WTC11 (cell line): ENCODE results near the gene PTPRN2. TPM values are rescaled to one million over a fixed set of nuclear protein-coding genes. Genes with fewer than 3 reads are reported as not detected.

Source experiments
- ATAC-seq: fragments of 200-7000 bp; cut with Tn5 transposase; 2 replicates; pipeline ENCODE4 v1.10.0; 2021; ENCODE audit warnings: mild to moderate bottlenecking, moderate library complexity
- CTCF ChIA-PET: fragments of 300-600 bp; sonication (Branson Sonifier 250); formaldehyde crosslinking; loops from one replicate; lab custom pipeline; 2021; ENCODE audit warnings: antibody characterized with exemption; lab: Charles Lee
- POLR2A ChIA-PET: fragments of 350-600 bp; sonication (Branson Sonifier 250); formaldehyde crosslinking; loops from one replicate; lab custom pipeline; 2021; ENCODE audit warnings: antibody characterized with exemption; lab: Charles Lee
- DNase-seq: peaks from one replicate; pipeline ENCODE4 v3.0.0; 2021; ENCODE audit warnings: low spot score
- H3K27ac Mint-ChIP-seq: 2 replicates; pipeline ENCODE4 v1.8.0; 2021; ENCODE audit warnings: mixed read lengths
- H3K27me3 Mint-ChIP-seq: 2 replicates; pipeline ENCODE4 v1.8.0; 2021; ENCODE audit warnings: low read depth, mild to moderate bottlenecking, moderate library complexity, mixed read lengths
- H3K36me3 Mint-ChIP-seq: 2 replicates; pipeline ENCODE4 v1.8.0; 2021; ENCODE audit warnings: mixed read lengths
- H3K4me1 Mint-ChIP-seq: 2 replicates; pipeline ENCODE4 v1.8.0; 2022; ENCODE audit warnings: mixed read lengths
- H3K4me3 Mint-ChIP-seq: 2 replicates; pipeline ENCODE4 v1.8.0; 2021; ENCODE audit warnings: mild to moderate bottlenecking, moderate library complexity, mixed read lengths
- H3K9me3 Mint-ChIP-seq: 2 replicates; pipeline ENCODE4 v1.8.0; 2021; ENCODE audit warnings: mixed read lengths
- AR ChIP-seq: fragments of 250-450 bp; sonication (Bioruptor Pico); IDR thresholded peaks from 2 replicates; pipeline ENCODE4 v1.9.0; 2021; ENCODE audit warnings: mild to moderate bottlenecking
- CBFB ChIP-seq: sonication (generic); formaldehyde crosslinking; IDR thresholded peaks from 2 replicates; pipeline ENCODE4 v1.8.1; 2022; ENCODE audit warnings: mild to moderate bottlenecking, low read depth, missing genetic modification reagents
- CREB1 ChIP-seq: sonication (generic); formaldehyde crosslinking; IDR thresholded peaks from 2 replicates; pipeline ENCODE4 v1.8.0; 2023; ENCODE audit warnings: mild to moderate bottlenecking, missing genetic modification reagents
- ELF4 ChIP-seq: sonication (generic); formaldehyde crosslinking; IDR thresholded peaks from 2 replicates; pipeline ENCODE4 v1.8.1; 2022; ENCODE audit warnings: low read depth, mild to moderate bottlenecking, moderate library complexity, missing genetic modification reagents
- FOXJ3 ChIP-seq: sonication (generic); formaldehyde crosslinking; IDR thresholded peaks from 2 replicates; pipeline ENCODE4 v1.9.0; 2021; ENCODE audit warnings: missing genetic modification reagents, mild to moderate bottlenecking, borderline replicate concordance
- FOXK1 ChIP-seq: sonication (generic); formaldehyde crosslinking; IDR thresholded peaks from 2 replicates; pipeline ENCODE4 v1.8.0; 2022; ENCODE audit warnings: mild to moderate bottlenecking, moderate library complexity, missing genetic modification reagents
- GRHL2 ChIP-seq: fragments of 250-450 bp; sonication (Bioruptor Pico); IDR thresholded peaks from 2 replicates; pipeline ENCODE4 v1.8.0; 2022; ENCODE audit warnings: mild to moderate bottlenecking, moderate library complexity; ENCODE audit not compliant: insufficient replicate concordance, severe bottlenecking
- JUN ChIP-seq: sonication (generic); formaldehyde crosslinking; IDR thresholded peaks from 2 replicates; pipeline ENCODE4 v1.8.0; 2023; ENCODE audit warnings: mild to moderate bottlenecking, missing genetic modification reagents
- MLX ChIP-seq: sonication (generic); formaldehyde crosslinking; IDR thresholded peaks from 2 replicates; pipeline ENCODE4 v1.8.1; 2023; ENCODE audit warnings: mild to moderate bottlenecking, missing genetic modification reagents, moderate library complexity
- NFATC4 ChIP-seq: fragments of 250-450 bp; sonication (Bioruptor Pico); IDR thresholded peaks from 2 replicates; pipeline ENCODE4 v1.9.0; 2021; ENCODE audit warnings: mild to moderate bottlenecking
- PRDM15 ChIP-seq: sonication (generic); formaldehyde crosslinking; IDR thresholded peaks from 2 replicates; pipeline ENCODE4 v1.8.0; 2022; ENCODE audit warnings: missing genetic modification reagents
- PRRX2 ChIP-seq: fragments of 250-450 bp; sonication (Bioruptor Pico); IDR thresholded peaks from 2 replicates; pipeline ENCODE4 v1.8.0; 2021; ENCODE audit warnings: mild to moderate bottlenecking
- TEAD1 ChIP-seq: sonication (generic); formaldehyde crosslinking; IDR thresholded peaks from 2 replicates; pipeline ENCODE4 v1.8.0; 2022; ENCODE audit warnings: mild to moderate bottlenecking, missing genetic modification reagents
- USF2 ChIP-seq: sonication (generic); formaldehyde crosslinking; IDR thresholded peaks from 2 replicates; pipeline ENCODE4 v1.8.1; 2023; ENCODE audit warnings: mild to moderate bottlenecking, missing genetic modification reagents, moderate library complexity
- ZNF138 ChIP-seq: sonication (generic); formaldehyde crosslinking; conservative IDR thresholded peaks from 2 replicates; pipeline ENCODE4 v1.8.1; 2022; ENCODE audit warnings: mild to moderate bottlenecking, moderate library complexity, missing genetic modification reagents
- ZNF219 ChIP-seq: sonication (generic); formaldehyde crosslinking; IDR thresholded peaks from 2 replicates; pipeline ENCODE4 v1.8.0; 2023; ENCODE audit warnings: missing genetic modification reagents, mild to moderate bottlenecking, borderline replicate concordance
- ZNF512 ChIP-seq: sonication (generic); formaldehyde crosslinking; IDR thresholded peaks from 2 replicates; pipeline ENCODE4 v1.8.1; 2022; ENCODE audit warnings: missing genetic modification reagents, borderline replicate concordance
- ZNF671 ChIP-seq: fragments of 250-450 bp; sonication (Bioruptor Pico); IDR thresholded peaks from 2 replicates; pipeline ENCODE4 v1.8.0; 2021; ENCODE audit warnings: mild to moderate bottlenecking
- total RNA-seq: library from RNA; stranded (reverse); gene quantifications from 3 replicates; pipeline ENCODE4 v1.2.3, GENCODE V29; 2021

PTPRN2 gene
- total RNA-seq, 1 experiment from 2014 or later, result 4.7 TPM

- H3K9me3 Mint-ChIP-seq, result peaks cover 19% of the 10 kb centered on the region; the same call in 1 of the 2 replicates
- ChIA-PET POLR2A (no interaction called here), CTCF (no interaction called here)
- no peak for DNase-seq
- H3K36me3 Mint-ChIP-seq, result peaks cover 11% of the 10 kb centered on the region; the same call in 1 of the 2 replicates
- H3K27ac Mint-ChIP-seq, result no peak overlapping the region
- H3K4me1 Mint-ChIP-seq, result no peaks in the 10 kb centered on the region
- no peak overlapping the region for H3K4me3 Mint-ChIP-seq
- H3K27me3 Mint-ChIP-seq, result no peaks in the 10 kb centered on the region; the same call in 1 of the 2 replicates
- TF ChIP-seq FOXK1 (no peak), GRHL2 (CRISPR knock-in tag) (no peak), ZNF219 (CRISPR knock-in tag) (no peak), CREB1 (CRISPR knock-in tag) (no peak), ZNF138 (CRISPR knock-in tag) (no peak), ZNF671 (no peak), AR (CRISPR knock-in tag) (no peak), PRDM15 (CRISPR knock-in tag) (no peak), JUN (no peak), ELF4 (CRISPR knock-in tag) (no peak), TEAD1 (CRISPR knock-in tag) (no peak), ZNF512 (CRISPR knock-in tag) (no peak)
- ATAC-seq, result no peak
Measured at GRCh38 chr7:157657741-157658740, 929.6 kb downstream of the PTPRN2 start.

- ATAC-seq, result no peak
- no peak for TF ChIP-seq MLX (CRISPR knock-in tag)
- TF ChIP-seq PRRX2 (CRISPR knock-in tag), result no peak
- TF ChIP-seq GRHL2 (CRISPR knock-in tag), result no peak
- TF ChIP-seq NFATC4 (CRISPR knock-in tag), result no peak
- no peak for TF ChIP-seq USF2 (CRISPR knock-in tag)
- no peak for TF ChIP-seq FOXJ3 (CRISPR knock-in tag)
- TF ChIP-seq CBFB (CRISPR knock-in tag), result no peak
- TF ChIP-seq, all 79 proteins: peak for 0
- Mint-ChIP-seq H3K27ac (no peak overlapping the region), H3K4me3 (no peak overlapping the region), H3K9me3 (peaks cover 21% of the 10 kb centered on the region; the same call in 1 of the 2 replicates), H3K27me3 (no peaks in the 10 kb centered on the region; the same call in 1 of the 2 replicates), H3K4me1 (no peaks in the 10 kb centered on the region), H3K36me3 (peaks cover 14% of the 10 kb centered on the region; the same call in 1 of the 2 replicates)
- no peak for DNase-seq
- POLR2A ChIA-PET, result no interaction called here
- CTCF ChIA-PET, result no interaction called here
Measured at GRCh38 chr7:157656195-157656769, 931.3 kb downstream of the PTPRN2 start.
